ENCODE results near the gene DIS3L.
"Not testable (repeated sequence)": the region's sequence is repeated elsewhere in the genome, so short reads cannot be mapped to it uniquely, and the experiment has no call there.

DIS3L gene

GRCh38 chr15:66369773-66370651 lies 76.6 kb downstream of the DIS3L start:
- Mint-ChIP-seq H3K4me1 (peaks cover 27% of the 10 kb centered on the region), H3K36me3 (peaks cover 5% of the 10 kb centered on the region), H3K27me3 (no peaks in the 10 kb centered on the region), H3K9me3 (peaks cover 5% of the 10 kb centered on the region), H3K27ac (peak overlapping the region; percentile 91), H3K4me3 (peak overlapping the region; percentile 48)
- CTCF ChIA-PET, result interaction anchor here (0.7 to 2.0 kb wide), 6 partner anchors 8 to 128 kb away, joined by 3 to 10 read pairs (median 4); partner anchors contain the start of genes MAP2K1 and SNAPC5
- DNase-seq, result peak; percentile 53

- CTCF ChIA-PET, result no interaction called here
- no peaks in the 10 kb centered on the region for H3K27me3 Mint-ChIP-seq
- H3K9me3 Mint-ChIP-seq, result peaks cover 6% of the 10 kb centered on the region
- H3K36me3 Mint-ChIP-seq, result peaks cover 5% of the 10 kb centered on the region
- DNase-seq, result no peak
- peaks cover 27% of the 10 kb centered on the region for H3K4me1 Mint-ChIP-seq
- no peak overlapping the region for H3K27ac Mint-ChIP-seq
- H3K4me3 Mint-ChIP-seq, result no peak overlapping the region
These were observed 80.8 kb downstream of the DIS3L start for GRCh38 chr15:66374179-66374578.

- H3K4me1 Mint-ChIP-seq, result peaks cover 2% of the 10 kb centered on the region
- H3K9me3 Mint-ChIP-seq, result peaks cover 6% of the 10 kb centered on the region
- DNase-seq, result no peak
- peaks cover 5% of the 10 kb centered on the region for H3K36me3 Mint-ChIP-seq
- H3K4me3 Mint-ChIP-seq, result no peak overlapping the region
- no peak overlapping the region for H3K27ac Mint-ChIP-seq
- CTCF ChIA-PET, result interaction anchor here (1.4 kb wide), 1 partner anchor 9 kb away, joined by 3 read pairs; no protein-coding TSS in a partner anchor
- no peaks in the 10 kb centered on the region for H3K27me3 Mint-ChIP-seq
These were observed 85.6 kb downstream of the DIS3L start for GRCh38 chr15:66378814-66379430.

GRCh38 chr15:66381376-66381775 lies 88.0 kb downstream of the DIS3L start:
- H3K9me3 Mint-ChIP-seq, DNase-seq, H3K27me3 Mint-ChIP-seq, H3K36me3 Mint-ChIP-seq, H3K4me3 Mint-ChIP-seq, H3K27ac Mint-ChIP-seq, CTCF ChIA-PET: not testable (repeated sequence)
- H3K4me1 Mint-ChIP-seq, result peaks cover 14% of the 10 kb centered on the region

All from activated naive CD4-positive, alpha-beta T cell treated with anti-CD3 and anti-CD28 coated beads, Interleukin-2, amount 10 ng/mL, durations not matched to agents 7 days and 5 days (primary cell).